HepG2 (cell line): ENCODE results near the gene PRDX2. TPM values are rescaled to one million over a fixed set of nuclear protein-coding genes. Genes with fewer than 3 reads are reported as not detected.

Experiments used
- ADNP ChIP-seq: sonication (generic); formaldehyde crosslinking; IDR thresholded peaks from 2 replicates; pipeline ENCODE4 v1.4.0; 2020; ENCODE audit warnings: missing genetic modification reagents
- FOXC1 ChIP-seq: sonication (generic); formaldehyde crosslinking; IDR thresholded peaks from 2 replicates; pipeline ENCODE4 v1.8.0; 2022; ENCODE audit warnings: mild to moderate bottlenecking, missing genetic modification reagents, borderline replicate concordance
- FOXO1 ChIP-seq: sonication (generic); formaldehyde crosslinking; IDR thresholded peaks from 2 replicates; pipeline ENCODE4 v1.4.0; 2020; ENCODE audit warnings: missing genetic modification reagents
- KLF13 ChIP-seq: sonication (generic); formaldehyde crosslinking; IDR thresholded peaks from 2 replicates; pipeline ENCODE4 v1.4.0; 2020; ENCODE audit warnings: mild to moderate bottlenecking, missing genetic modification reagents
- KLF16 ChIP-seq, 2 experiments: sonication (generic) in 1 of 2; formaldehyde crosslinking in 1 of 2; IDR thresholded peaks; 2 replicates each; pipeline versions ENCODE4 v1.6.1 to v1.8.0; 2016 to 2023; ENCODE audit warnings: missing genetic modification reagents in 2 of 2, missing compliant biosample characterization in 1 of 2
- PREB ChIP-seq: sonication (generic); formaldehyde crosslinking; IDR thresholded peaks from 2 replicates; pipeline ENCODE4 v1.4.0; 2020; ENCODE audit warnings: missing genetic modification reagents
- RCOR2 ChIP-seq: IDR thresholded peaks from 2 replicates; pipeline ENCODE4 v1.6.1; 2016; ENCODE audit warnings: missing biosample characterization, missing genetic modification reagents
- SNAPC4 ChIP-seq: sonication (generic); formaldehyde crosslinking; IDR thresholded peaks from 2 replicates; pipeline ENCODE4 v1.4.0; 2020; ENCODE audit warnings: mild to moderate bottlenecking, missing genetic modification reagents
- ZBTB46 ChIP-seq: sonication (generic); formaldehyde crosslinking; IDR thresholded peaks from 2 replicates; pipeline ENCODE4 v1.4.0; 2020; ENCODE audit warnings: mild to moderate bottlenecking, missing genetic modification reagents, borderline replicate concordance
- ZC3H4 ChIP-seq: sonication (generic); formaldehyde crosslinking; IDR thresholded peaks from 2 replicates; pipeline ENCODE4 v1.4.0; 2020; ENCODE audit warnings: missing genetic modification reagents, borderline replicate concordance
- ZHX2 ChIP-seq, 2 experiments: sonication (generic) in 1 of 2; formaldehyde crosslinking in 1 of 2; IDR thresholded peaks; 2 replicates each; pipeline versions ENCODE4 v1.6.1 to v1.9.0; 2014 to 2022; ENCODE audit warnings: antibody characterized with exemption in 1 of 2, borderline replicate concordance in 1 of 2, inconsistent platforms in 1 of 2, low read depth in 1 of 2, missing genetic modification reagents in 1 of 2
- ZNF180 ChIP-seq: sonication (generic); formaldehyde crosslinking; IDR thresholded peaks from 2 replicates; pipeline ENCODE4 v1.4.0; 2020; ENCODE audit warnings: low read depth, missing genetic modification reagents, borderline replicate concordance
- ZNF563 ChIP-seq: sonication (generic); formaldehyde crosslinking; IDR thresholded peaks from 2 replicates; pipeline ENCODE4 v1.8.0; 2022; ENCODE audit warnings: mild to moderate bottlenecking, moderate library complexity, missing genetic modification reagents
- ZNF652 ChIP-seq: IDR thresholded peaks from 2 replicates; pipeline ENCODE4 v1.6.1; 2016; ENCODE audit warnings: low read depth, borderline replicate concordance
- polyA plus RNA-seq, 8 experiments: library from polyadenylated mRNA; depleted of rRNA in 3 of 8; stranded (reverse) in 7 of 8; unstranded in 1 of 8; fragments of >200 nt; fragmentation: Illumina TruSeq in 4 of 8; extraction: Trizol in 4 of 8; gene quantifications; 2 replicates each; pipeline versions ENCODE4 v1.2.1 to v1.2.3, GENCODE V29; 2011 to 2016; ENCODE audit warnings: low read depth in 4 of 8, missing spikeins in 1 of 8, mixed read lengths in 1 of 8; ENCODE audit not compliant: insufficient read depth in 1 of 8
- total RNA-seq, 5 experiments: library from RNA; depleted of rRNA; stranded (reverse); fragments of >200 nt; fragmentation: Illumina TruSeq; extraction: Trizol; gene quantifications; 2 replicates each; pipeline ENCODE4 v1.2.3, GENCODE V29; 2016; ENCODE audit warnings: low read depth in 1 of 5

The PRDX2 gene
- total and polyA plus RNA-seq, 2 of the 13 experiments (the other 11 are each of a cell fraction or from before 2014, with no cell fraction given), result 218 to 381 TPM

GRCh38 chr19:12789904-12790619 is 11.5 kb downstream of the PRDX2 start (continued):
- peak in 1 of 2 experiments; percentile 78; a peak in 2 of 4 replicates for TF ChIP-seq KLF16 (CRISPR knock-in tag; IDR thresholded peaks at IDR 0.05)
- peak; percentile 47; the same call in 1 of the 2 replicates for TF ChIP-seq ZHX2 (IDR thresholded peaks at IDR 0.05; ENCODE audit: low read depth)
- TF ChIP-seq ZHX2 (CRISPR knock-in tag; IDR thresholded peaks at IDR 0.05; ENCODE audit: borderline replicate concordance), result no peak
- no peak for TF ChIP-seq ZNF563 (CRISPR knock-in tag)
- no peak for TF ChIP-seq ZNF652 (CRISPR knock-in tag)
- no peak for TF ChIP-seq ADNP (CRISPR knock-in tag)
- TF ChIP-seq ZC3H4 (CRISPR knock-in tag), result no peak
- TF ChIP-seq RCOR2, result no peak
- TF ChIP-seq ZNF180 (CRISPR knock-in tag), result no peak
- TF ChIP-seq KLF13 (CRISPR knock-in tag), result no peak
- 0 out of 2 replicates have a peak, but pooled peaks have one; percentile 37 for TF ChIP-seq FOXO1
- TF ChIP-seq SNAPC4 (CRISPR knock-in tag), result no peak
- TF ChIP-seq FOXC1, result no peak
- TF ChIP-seq PREB (CRISPR knock-in tag), result no peak
- no peak for TF ChIP-seq ZBTB46
